HCT116 (cell line): Measurements from ENCODE around the gene RDH14.

ENCODE experiments used
- CTCF ChIP-seq, 3 experiments: fragments of 200-600 bp in 1 of 3; sonication (generic) in 1 of 3; IDR thresholded peaks in 2 of 3; conservative IDR thresholded peaks in 1 of 3; 2 replicates each; pipeline ENCODE4 v1.5.1; 2012 to 2017; ENCODE audit warnings: low read depth in 2 of 3, low read length in 2 of 3, antibody characterized with exemption in 1 of 3, borderline replicate concordance in 1 of 3, control low read depth in 1 of 3, mild to moderate bottlenecking in 1 of 3, mixed read lengths in 1 of 3, mixed run types in 1 of 3, moderate library complexity in 1 of 3; ENCODE audit not compliant: insufficient read depth in 1 of 3
- MAX ChIP-seq: IDR thresholded peaks from 2 replicates; pipeline ENCODE4 v1.6.1; 2012
- POLR2A ChIP-seq: IDR thresholded peaks from 2 replicates; pipeline ENCODE4 v1.7.0; 2011; ENCODE audit warnings: borderline replicate concordance; ENCODE audit not compliant: insufficient read depth, insufficient read length; ENCODE audit errors: extremely low read depth
- RAD21 ChIP-seq: IDR thresholded peaks from 2 replicates; pipeline ENCODE4 v1.6.1; 2012; ENCODE audit warnings: low read depth, mild to moderate bottlenecking
- TCF7L2 ChIP-seq: IDR thresholded peaks from 2 replicates; pipeline ENCODE4 v1.7.0; 2011; ENCODE audit warnings: borderline replicate concordance, inconsistent platforms; ENCODE audit not compliant: insufficient read depth, insufficient read length; ENCODE audit errors: extremely low read depth

GRCh38 chr2:18536697-18537096, 23.8 kb downstream of the RDH14 start:
- TF ChIP-seq POLR2A (no peak), CTCF (IDR thresholded peaks at IDR 0.05 in 2 of 3, conservative IDR thresholded peaks at IDR 0.05 in 1 of 3; ENCODE audit: borderline replicate concordance in 1 of 3, insufficient read depth in 1 of 3, low read depth in 2 of 3, low read length in 2 of 3) (no peak), TCF7L2 (no peak), RAD21 (no peak), MAX (no peak)
